ENCODE data around the gene MOB1B. TPM values are rescaled to one million over a fixed set of nuclear protein-coding genes. Genes with fewer than 3 reads are reported as not detected.

MOB1B gene
- total and polyA plus RNA-seq, 2 experiments from 2014 or later = 5.3 to 23.5 TPM

GRCh38 chr4:70880739-70881138, 21.4 kb upstream of the MOB1B start:
- Histone ChIP-seq H4K20me1 (ENCODE audit: insufficient read depth, poor library complexity, severe bottlenecking) (no peaks in the 10 kb centered on the region), H3K27me3 (no peaks in the 10 kb centered on the region), H3K36me3 (replicated peaks; ENCODE audit: insufficient read depth, low read depth) (no peaks in the 10 kb centered on the region), H3K27ac (no peak overlapping the region), H3K9me2 (replicated peaks; ENCODE audit: insufficient read depth) (no peaks in the 10 kb centered on the region), H3K9me3 (ENCODE audit: low read depth) (no peaks in the 10 kb centered on the region), H3K4me2 (no peak overlapping the region), H3K4me1 (ENCODE audit: insufficient read depth) (no peaks in the 10 kb centered on the region), H2AFZ (no peak overlapping the region), H3K4me3 (no peak overlapping the region), H3K79me2 (no peaks in the 10 kb centered on the region)
- DNase-seq (ENCODE audit: low spot score) = no peak
- 78% methylated on average over 3 of the region's 3 CpGs for WGBS (ENCODE audit: low lambda C conversion rate, missing lambda C conversion rate)
- TF ChIP-seq EZH2phosphoT487 (IDR thresholded peaks at IDR 0.05; ENCODE audit: low read depth, severe bottlenecking, unreplicated experiment) (no peak), CTCF (IDR thresholded peaks at IDR 0.05; ENCODE audit: poor library complexity) (no peak), EZH2 (IDR thresholded peaks at IDR 0.05; ENCODE audit: borderline replicate concordance) (no peak)

DNA sequence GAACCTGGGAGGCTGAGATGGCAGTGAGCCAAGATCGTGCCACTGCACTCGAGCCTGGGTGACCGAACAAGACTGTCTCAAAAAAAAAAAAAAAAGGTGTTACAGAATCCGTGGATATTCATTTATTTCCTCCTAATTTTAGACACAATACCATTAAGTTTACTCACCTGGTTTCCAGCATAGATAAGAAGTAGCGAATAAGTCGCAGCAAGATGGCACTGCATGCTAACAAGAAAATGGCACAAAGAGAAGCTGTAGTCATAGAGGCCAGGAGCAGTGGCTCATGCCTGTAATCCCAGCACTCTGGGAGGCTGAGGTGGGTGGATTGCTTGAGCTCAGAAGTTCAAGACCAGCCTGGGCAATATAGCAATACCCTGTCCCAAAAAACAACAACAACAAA, 17.0 kb upstream of the MOB1B start:
- Histone ChIP-seq H4K20me1 (ENCODE audit: insufficient read depth, poor library complexity, severe bottlenecking) (no peaks in the 10 kb centered on the region), H3K4me3 (no peak overlapping the region), H2AFZ (no peak overlapping the region), H3K4me2 (no peak overlapping the region), H3K27ac (no peak overlapping the region), H3K27me3 (no peaks in the 10 kb centered on the region), H3K4me1 (ENCODE audit: insufficient read depth) (no peaks in the 10 kb centered on the region), H3K79me2 (no peaks in the 10 kb centered on the region), H3K9me3 (ENCODE audit: low read depth) (no peaks in the 10 kb centered on the region), H3K36me3 (replicated peaks; ENCODE audit: insufficient read depth, low read depth) (no peaks in the 10 kb centered on the region), H3K9me2 (replicated peaks; ENCODE audit: insufficient read depth) (no peaks in the 10 kb centered on the region)
- TF ChIP-seq EZH2 (IDR thresholded peaks at IDR 0.05; ENCODE audit: borderline replicate concordance) = no peak
- TF ChIP-seq CTCF (IDR thresholded peaks at IDR 0.05; ENCODE audit: poor library complexity) = no peak
- TF ChIP-seq EZH2phosphoT487 (IDR thresholded peaks at IDR 0.05; ENCODE audit: low read depth, severe bottlenecking, unreplicated experiment) = no peak
- DNase-seq (ENCODE audit: low spot score) = no peak
- WGBS (ENCODE audit: low lambda C conversion rate, missing lambda C conversion rate) = 73% methylated on average over 6 of the region's 6 CpGs

- no peak for DNase-seq (ENCODE audit: low spot score)
- Histone ChIP-seq H2AFZ (no peak overlapping the region), H4K20me1 (ENCODE audit: insufficient read depth, poor library complexity, severe bottlenecking) (no peaks in the 10 kb centered on the region), H3K36me3 (replicated peaks; ENCODE audit: insufficient read depth, low read depth) (no peaks in the 10 kb centered on the region), H3K27ac (no peak overlapping the region), H3K27me3 (no peaks in the 10 kb centered on the region), H3K9me2 (replicated peaks; ENCODE audit: insufficient read depth) (no peaks in the 10 kb centered on the region), H3K79me2 (no peaks in the 10 kb centered on the region), H3K4me3 (no peak overlapping the region), H3K4me1 (ENCODE audit: insufficient read depth) (peaks cover 7% of the 10 kb centered on the region), H3K9me3 (ENCODE audit: low read depth) (no peaks in the 10 kb centered on the region), H3K4me2 (no peak overlapping the region)
- WGBS (ENCODE audit: low lambda C conversion rate, missing lambda C conversion rate) = 97% methylated on average over 11 of the region's 11 CpGs
- TF ChIP-seq EZH2 (IDR thresholded peaks at IDR 0.05; ENCODE audit: borderline replicate concordance) (no peak), EZH2phosphoT487 (IDR thresholded peaks at IDR 0.05; ENCODE audit: low read depth, severe bottlenecking, unreplicated experiment) (no peak), CTCF (IDR thresholded peaks at IDR 0.05; ENCODE audit: poor library complexity) (no peak)
These were observed 9.9 kb upstream of the MOB1B start for GRCh38 chr4:70892086-70892769.

Measured in hepatocyte (in vitro differentiated cells).